Karpas-422 (cell line): ENCODE measurements around the gene LRRC27. TPM values are rescaled to one million over a fixed set of nuclear protein-coding genes. Genes with fewer than 3 reads are reported as not detected.

Source experiments
- DNase-seq: peaks from one replicate; pipeline ENCODE4 v3.0.0-alpha.2; 2015
- H2AFZ ChIP-seq: fragments of 200-600 bp; sonication (generic); 2 replicates; pipeline ENCODE4 v1.6.1; 2014; ENCODE audit warnings: antibody characterized with exemption, low read length, mixed read lengths
- H3K27ac ChIP-seq: fragments of 200-600 bp; sonication (generic); 2 replicates; pipeline ENCODE4 v1.5.1; 2014; ENCODE audit warnings: mild to moderate bottlenecking, low read length, moderate library complexity
- H3K27me3 ChIP-seq: fragments of 200-600 bp; sonication (generic); 2 replicates; pipeline ENCODE4 v1.6.1; 2014; ENCODE audit warnings: low read length, mixed read lengths
- H3K36me3 ChIP-seq: fragments of 200-600 bp; sonication (generic); 2 replicates; pipeline ENCODE4 v1.6.1; 2014; ENCODE audit warnings: low read length, mixed read lengths; ENCODE audit not compliant: insufficient read depth
- H3K4me1 ChIP-seq: fragments of 200-600 bp; sonication (generic); 2 replicates; pipeline ENCODE4 v1.6.1; 2014; ENCODE audit warnings: mild to moderate bottlenecking, low read length, mixed read lengths
- H3K4me2 ChIP-seq: fragments of 200-600 bp; sonication (generic); 2 replicates; pipeline ENCODE4 v1.6.1; 2014; ENCODE audit warnings: low read length, low read depth, mild to moderate bottlenecking; ENCODE audit not compliant: poor library complexity, severe bottlenecking
- H3K4me3 ChIP-seq: fragments of 200-600 bp; sonication (generic); 2 replicates; pipeline ENCODE4 v1.5.1; 2014; ENCODE audit warnings: mild to moderate bottlenecking, antibody characterized with exemption, low read length, mixed read lengths
- H3K79me2 ChIP-seq: fragments of 200-600 bp; sonication (generic); 2 replicates; pipeline ENCODE4 v1.6.1; 2014; ENCODE audit warnings: mild to moderate bottlenecking, low read length, mixed read lengths
- H3K9ac ChIP-seq: fragments of 200-600 bp; sonication (generic); 2 replicates; pipeline ENCODE4 v1.6.0; 2014; ENCODE audit warnings: low read length
- H3K9me2 ChIP-seq: fragments of 200-600 bp; sonication (generic), shearing (Covaris generic); replicated peaks from 2 replicates; pipeline ENCODE4 v1.6.0; 2014; ENCODE audit warnings: mild to moderate bottlenecking, low read length, moderate library complexity; ENCODE audit not compliant: insufficient read depth
- H3K9me3 ChIP-seq: fragments of 300-700, 200-600 bp; sonication (generic); 2 replicates; pipeline ENCODE4 v1.6.1; 2014; ENCODE audit warnings: low read length, mixed read lengths
- H4K20me1 ChIP-seq: fragments of 200-600 bp; sonication (generic); 2 replicates; pipeline ENCODE4 v1.6.1; 2014; ENCODE audit warnings: mild to moderate bottlenecking, antibody characterized with exemption, low read length, low read depth; ENCODE audit not compliant: insufficient read depth
- total RNA-seq: library from RNA; depleted of rRNA; stranded (reverse); fragments of >200 nt; shearing (Covaris generic); gene quantifications from 2 replicates; pipeline ENCODE4 v1.2.3, GENCODE V29; 2014; ENCODE audit warnings: low replicate concordance

LRRC27 gene
- total RNA-seq, 1 experiment from 2014 or later, result 2.2 TPM

DNA sequence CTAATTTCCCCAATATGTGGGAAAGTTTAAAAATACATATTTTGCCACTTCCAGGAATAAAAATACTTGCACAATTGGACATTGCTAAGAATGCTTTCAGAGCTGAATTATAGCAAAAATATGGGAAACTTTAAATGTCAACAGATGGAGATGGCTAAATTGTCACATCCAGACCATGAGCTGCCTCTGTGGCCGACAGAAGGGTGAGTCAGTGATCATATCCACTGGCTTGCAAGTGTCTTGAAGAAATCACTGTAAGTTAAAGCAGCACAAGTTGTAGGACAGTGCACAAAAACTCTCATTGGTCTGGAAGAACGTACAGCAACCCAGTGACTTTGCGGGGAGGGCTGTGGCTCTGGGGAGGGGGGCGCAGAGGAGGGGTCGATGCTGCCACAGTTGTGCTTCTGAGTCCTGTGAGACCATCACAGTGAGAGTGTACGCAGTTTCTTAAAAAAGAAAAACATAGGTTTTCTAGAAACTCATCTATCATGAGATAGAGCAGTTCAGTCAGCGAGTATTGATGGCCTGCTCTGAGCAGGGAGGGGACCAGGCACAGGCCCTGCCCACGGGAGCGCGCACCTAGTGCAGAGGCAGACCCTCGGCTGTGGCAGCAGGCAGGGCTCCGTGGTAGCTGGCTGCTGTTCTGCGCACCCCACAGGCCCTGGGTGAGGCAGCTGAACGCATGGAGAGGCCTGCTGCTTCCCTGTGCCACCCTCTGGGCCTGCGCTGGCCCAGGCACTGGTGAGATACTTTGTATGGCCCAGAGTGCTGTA lies 25.5 kb downstream of the LRRC27 start:
- Histone ChIP-seq H3K4me1 (no peaks in the 10 kb centered on the region), H3K27ac (no peak overlapping the region), H3K27me3 (no peaks in the 10 kb centered on the region), H3K79me2 (no peaks in the 10 kb centered on the region), H3K36me3 (no peaks in the 10 kb centered on the region), H3K9ac (no peak overlapping the region), H3K4me2 (no peak overlapping the region), H3K9me3 (no peaks in the 10 kb centered on the region), H4K20me1 (no peaks in the 10 kb centered on the region), H3K9me2 (no peaks in the 10 kb centered on the region), H3K4me3 (no peak overlapping the region), H2AFZ (no peak overlapping the region)
- no peak for DNase-seq

DNA sequence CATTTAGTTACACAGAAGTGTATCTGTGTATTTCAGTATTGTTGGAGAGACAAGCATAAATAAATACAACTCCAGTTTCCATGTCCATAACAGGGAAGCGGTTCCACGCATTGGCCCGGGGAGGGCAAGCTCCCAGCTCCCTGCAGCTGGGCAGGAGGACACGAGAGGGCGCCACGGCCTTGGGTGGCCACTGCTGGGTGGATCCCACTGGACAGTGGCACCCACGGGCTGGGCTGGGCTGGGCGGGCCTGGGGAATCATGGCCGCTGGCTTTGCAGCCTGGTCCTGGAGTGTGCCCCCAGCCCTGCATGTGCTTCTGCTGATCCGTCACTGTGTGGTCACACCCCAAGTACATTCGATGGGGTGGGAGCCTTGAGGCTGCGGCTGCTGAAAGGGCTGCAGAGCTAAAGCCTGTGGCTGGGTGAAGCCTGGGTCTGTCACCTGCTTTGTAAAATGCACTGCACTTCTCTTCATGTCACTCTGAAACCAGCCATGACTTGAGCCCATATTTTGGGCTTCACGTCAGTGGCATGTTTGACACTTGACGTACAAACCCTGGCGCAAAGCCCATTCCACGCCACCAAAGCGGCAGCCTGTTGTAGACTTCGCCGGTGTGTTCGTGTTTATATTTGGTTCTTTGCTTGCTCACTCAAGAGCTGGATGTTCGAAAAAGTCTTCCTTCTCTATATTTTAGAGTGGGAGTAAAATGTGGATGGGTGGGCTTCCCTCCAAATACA lies 27.5 kb downstream of the LRRC27 start:
- Histone ChIP-seq H3K36me3 (no peaks in the 10 kb centered on the region), H3K79me2 (no peaks in the 10 kb centered on the region), H4K20me1 (no peaks in the 10 kb centered on the region), H2AFZ (no peak overlapping the region), H3K9ac (no peak overlapping the region), H3K4me1 (no peaks in the 10 kb centered on the region), H3K27me3 (no peaks in the 10 kb centered on the region), H3K9me2 (no peaks in the 10 kb centered on the region), H3K4me3 (no peak overlapping the region), H3K4me2 (no peak overlapping the region), H3K9me3 (no peaks in the 10 kb centered on the region), H3K27ac (no peak overlapping the region)
- no peak for DNase-seq

DNA sequence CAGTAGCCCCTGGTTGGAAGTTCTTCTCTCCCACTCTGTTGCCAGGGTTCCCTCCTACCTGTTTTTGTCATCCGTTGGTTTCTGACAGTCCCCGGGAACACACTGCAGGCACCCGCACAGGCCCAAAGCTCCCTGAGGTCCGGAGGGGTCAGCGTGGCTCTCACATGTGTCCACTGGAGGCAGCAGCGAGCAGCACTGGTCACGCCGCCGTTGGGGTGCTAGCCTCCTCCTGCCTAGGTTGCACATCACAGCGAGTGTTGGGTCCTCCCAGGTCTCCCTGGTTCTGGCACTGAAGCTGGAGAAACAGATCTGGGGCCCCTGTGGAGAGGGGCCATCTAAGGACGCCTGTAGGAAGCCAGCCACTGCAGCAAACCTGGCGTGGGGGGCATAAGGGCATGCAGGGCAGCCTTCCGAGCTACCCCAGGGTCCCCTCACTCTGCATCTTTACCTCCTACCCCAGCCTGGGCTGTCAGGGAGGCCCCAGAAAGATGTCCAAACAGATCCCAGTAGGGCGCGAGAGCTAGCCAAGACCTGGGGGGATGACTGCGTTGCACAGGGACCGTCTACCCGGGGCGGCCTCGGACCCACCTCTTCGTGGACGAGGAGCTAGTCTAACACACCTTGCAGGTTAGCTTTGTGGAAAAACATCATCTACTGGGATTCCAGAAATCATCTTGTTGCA lies 28.9 kb downstream of the LRRC27 start:
- Histone ChIP-seq H3K79me2 (no peaks in the 10 kb centered on the region), H3K9me2 (no peaks in the 10 kb centered on the region), H3K9ac (no peak overlapping the region), H2AFZ (no peak overlapping the region), H3K4me3 (no peak overlapping the region), H3K27me3 (no peaks in the 10 kb centered on the region), H3K27ac (no peak overlapping the region), H3K4me1 (no peaks in the 10 kb centered on the region), H3K9me3 (no peaks in the 10 kb centered on the region), H3K36me3 (no peaks in the 10 kb centered on the region), H3K4me2 (no peak overlapping the region), H4K20me1 (no peaks in the 10 kb centered on the region)
- peak; percentile 52 for DNase-seq

DNA sequence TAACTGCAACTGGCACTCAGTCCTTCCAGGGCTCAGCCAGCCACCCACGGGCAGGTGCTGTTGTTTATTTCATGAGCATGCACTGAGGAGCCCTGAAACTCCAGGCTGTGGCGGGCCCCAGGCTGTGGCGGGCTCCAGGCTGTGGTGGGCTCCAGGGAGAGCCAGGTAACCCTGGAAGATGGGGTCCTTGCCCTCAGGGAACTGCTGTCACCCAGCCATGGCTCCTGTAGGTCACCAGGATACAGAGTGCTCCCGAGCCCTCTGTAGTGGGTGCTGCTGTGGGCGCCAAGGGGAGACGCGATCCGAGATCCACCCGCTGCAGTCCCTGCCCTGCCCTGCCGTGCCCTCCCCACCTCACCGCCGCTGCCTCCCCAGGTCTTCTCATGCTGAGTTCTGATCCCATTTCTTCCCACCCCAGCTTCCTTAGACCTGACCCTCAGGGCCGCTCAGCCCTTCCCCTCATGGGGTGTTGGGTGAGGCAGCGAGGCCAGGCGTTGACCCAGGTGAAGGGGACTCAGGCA lies 29.6 kb downstream of the LRRC27 start:
- no peak for DNase-seq
- Histone ChIP-seq H3K9ac (no peak overlapping the region), H3K27ac (no peak overlapping the region), H3K9me2 (no peaks in the 10 kb centered on the region), H3K4me3 (no peak overlapping the region), H3K27me3 (no peaks in the 10 kb centered on the region), H3K79me2 (no peaks in the 10 kb centered on the region), H3K36me3 (no peaks in the 10 kb centered on the region), H4K20me1 (no peaks in the 10 kb centered on the region), H2AFZ (no peak overlapping the region), H3K9me3 (no peaks in the 10 kb centered on the region), H3K4me1 (no peaks in the 10 kb centered on the region), H3K4me2 (no peak overlapping the region)

DNA sequence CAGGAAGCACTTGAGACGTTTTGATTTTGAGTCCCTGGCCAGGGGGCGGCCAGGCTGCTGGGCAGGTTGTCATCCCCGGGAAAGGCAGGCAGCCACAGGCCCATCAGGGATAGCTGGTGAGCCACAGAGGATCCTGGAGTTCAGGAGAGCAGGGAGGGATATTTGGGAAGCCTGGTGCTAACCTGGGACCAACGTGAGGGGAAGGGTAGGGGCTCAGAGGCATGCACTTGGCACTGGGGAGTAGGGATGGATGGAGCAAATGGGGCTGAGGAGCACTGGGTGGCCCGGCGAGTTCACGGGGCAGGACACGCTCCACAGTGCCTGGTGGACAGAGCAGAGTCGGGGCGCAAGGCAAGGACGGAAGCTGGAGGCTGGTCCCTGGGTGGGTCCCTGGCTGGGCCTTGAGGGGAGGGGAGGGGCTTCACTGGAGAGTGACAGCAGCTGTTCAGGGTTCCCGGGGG lies 30.2 kb downstream of the LRRC27 start:
- H4K20me1 ChIP-seq, result no peaks in the 10 kb centered on the region
- DNase-seq, result no peak
- no peaks in the 10 kb centered on the region for H3K9me2 ChIP-seq
- H3K79me2 ChIP-seq, result no peaks in the 10 kb centered on the region
- no peak overlapping the region for H3K27ac ChIP-seq
- H3K27me3 ChIP-seq, result no peaks in the 10 kb centered on the region
- H2AFZ ChIP-seq, result no peak overlapping the region
- H3K4me3 ChIP-seq, result no peak overlapping the region
- no peak overlapping the region for H3K9ac ChIP-seq
- no peak overlapping the region for H3K4me2 ChIP-seq
- H3K9me3 ChIP-seq, result no peaks in the 10 kb centered on the region
- no peaks in the 10 kb centered on the region for H3K4me1 ChIP-seq
- H3K36me3 ChIP-seq, result no peaks in the 10 kb centered on the region

- Histone ChIP-seq H3K9me2 (no peaks in the 10 kb centered on the region), H3K9me3 (no peaks in the 10 kb centered on the region), H3K79me2 (no peaks in the 10 kb centered on the region), H3K4me2 (no peak overlapping the region), H3K27ac (no peak overlapping the region), H3K9ac (no peak overlapping the region), H2AFZ (no peak overlapping the region), H3K27me3 (no peaks in the 10 kb centered on the region), H3K4me1 (no peaks in the 10 kb centered on the region), H3K4me3 (no peak overlapping the region), H3K36me3 (no peaks in the 10 kb centered on the region), H4K20me1 (no peaks in the 10 kb centered on the region)
- DNase-seq, result no peak
Observed at GRCh38 chr10:132363376-132363775, 31.4 kb downstream of the LRRC27 start.

- H4K20me1 ChIP-seq, result no peaks in the 10 kb centered on the region
- no peaks in the 10 kb centered on the region for H3K4me1 ChIP-seq
- no peak overlapping the region for H3K4me2 ChIP-seq
- no peak overlapping the region for H2AFZ ChIP-seq
- peak; percentile 53 for DNase-seq
- no peak overlapping the region for H3K27ac ChIP-seq
- H3K9me2 ChIP-seq, result no peaks in the 10 kb centered on the region
- H3K79me2 ChIP-seq, result no peaks in the 10 kb centered on the region
- no peaks in the 10 kb centered on the region for H3K9me3 ChIP-seq
- H3K4me3 ChIP-seq, result no peak overlapping the region
- no peaks in the 10 kb centered on the region for H3K27me3 ChIP-seq
- H3K36me3 ChIP-seq, result no peaks in the 10 kb centered on the region
- H3K9ac ChIP-seq, result no peak overlapping the region
Observed at GRCh38 chr10:132363921-132364593, 32.1 kb downstream of the LRRC27 start.
